HEK293 (cell line): ENCODE results near the gene ARL15.

Experiments
- CTCF ChIA-PET: fragments of 350-600 bp; formaldehyde crosslinking; extraction: SDS; loops from one replicate; lab custom pipeline; 2021; ENCODE audit warnings: antibody characterized with exemption; lab: Yijun Ruan, JAX
- POLR2A ChIA-PET: fragments of 300-600 bp; formaldehyde crosslinking; extraction: SDS; loops from one replicate; lab custom pipeline; 2020; ENCODE audit warnings: antibody characterized with exemption, inconsistent platforms; lab: Yijun Ruan, JAX
- H3K27ac ChIP-seq: fragments of 200-500 bp; sonication (Bioruptor generic); 2 replicates; pipeline ENCODE4 v1.5.1; 2014; ENCODE audit warnings: low read depth, low read length, control low read depth, inconsistent platforms; ENCODE audit errors: extremely low read depth
- H3K36me3 ChIP-seq, 2 experiments: fragments of 200-500 bp in 1 of 2; sonication (Bioruptor generic) in 1 of 2; 1 replicate in 1 of 2; 2 replicates in 1 of 2; pipeline ENCODE4 v1.5.1; 2014 to 2017; ENCODE audit warnings: inconsistent platforms in 2 of 2, low read length in 2 of 2; ENCODE audit not compliant: control insufficient read depth in 2 of 2, insufficient read depth in 1 of 2
- H3K4me1 ChIP-seq: fragments of 200-500 bp; sonication (Bioruptor generic); 2 replicates; pipeline ENCODE4 v1.5.1; 2014; ENCODE audit warnings: mild to moderate bottlenecking, low read length, inconsistent platforms; ENCODE audit not compliant: control insufficient read depth, insufficient read depth
- H3K4me3 ChIP-seq: 2 replicates; pipeline ENCODE4 v1.5.1; 2011; ENCODE audit warnings: low read depth, mild to moderate bottlenecking, control low read depth, low read length, moderate library complexity
- H3K9me3 ChIP-seq: fragments of 200-500 bp; sonication (Bioruptor generic); 2 replicates; pipeline ENCODE4 v1.5.1; 2014; ENCODE audit warnings: low read depth, low read length, inconsistent platforms; ENCODE audit not compliant: control insufficient read depth, insufficient read depth
- KLF9 ChIP-seq: fragments of 450-650 bp; formaldehyde crosslinking; IDR thresholded peaks from 2 replicates; pipeline ENCODE4 v1.5.1; 2016; ENCODE audit warnings: missing biosample characterization, missing genetic modification characterization, low read depth
- SALL2 ChIP-seq: fragments of 450-650 bp; formaldehyde crosslinking; IDR thresholded peaks from 2 replicates; pipeline ENCODE4 v1.5.0; 2017; ENCODE audit warnings: missing biosample characterization, mild to moderate bottlenecking, missing genetic modification characterization, borderline replicate concordance
- SCRT1 ChIP-seq: fragments of 450-650 bp; formaldehyde crosslinking; IDR thresholded peaks from 2 replicates; pipeline ENCODE4 v1.5.1; 2016; ENCODE audit warnings: missing biosample characterization, missing genetic modification characterization, borderline replicate concordance
- SETDB1 ChIP-seq: IDR thresholded peaks from one replicate; pipeline ENCODE4 v1.6.1; 2017; ENCODE audit warnings: mild to moderate bottlenecking, low read length, moderate library complexity, mixed read lengths; ENCODE audit not compliant: insufficient read length
- ZBTB48 ChIP-seq: fragments of 450-650 bp; formaldehyde crosslinking; IDR thresholded peaks from 2 replicates; pipeline ENCODE4 v1.5.1; 2016; ENCODE audit warnings: missing biosample characterization, missing genetic modification characterization
- ZFHX2 ChIP-seq: fragments of 450-650 bp; formaldehyde crosslinking; conservative IDR thresholded peaks from 2 replicates; pipeline ENCODE4 v1.5.1; 2016; ENCODE audit warnings: missing biosample characterization, missing genetic modification characterization
- ZFP3 ChIP-seq: fragments of 450-650 bp; formaldehyde crosslinking; IDR thresholded peaks from 2 replicates; pipeline ENCODE4 v1.5.1; 2016; ENCODE audit warnings: low read depth, missing biosample characterization, missing genetic modification characterization
- ZFP37 ChIP-seq: fragments of 450-650 bp; formaldehyde crosslinking; IDR thresholded peaks from 2 replicates; pipeline ENCODE4 v1.5.1; 2016; ENCODE audit warnings: missing biosample characterization, missing genetic modification characterization
- ZNF2 ChIP-seq: fragments of 450-650 bp; formaldehyde crosslinking; IDR thresholded peaks from 2 replicates; pipeline ENCODE4 v1.5.1; 2016; ENCODE audit warnings: missing biosample characterization, missing genetic modification characterization
- ZNF266 ChIP-seq: fragments of 450-650 bp; formaldehyde crosslinking; IDR thresholded peaks from 2 replicates; pipeline ENCODE4 v1.5.1; 2016; ENCODE audit warnings: missing biosample characterization, missing genetic modification characterization, low read depth
- ZNF354C ChIP-seq: fragments of 450-650 bp; formaldehyde crosslinking; IDR thresholded peaks from 2 replicates; pipeline ENCODE4 v1.5.1; 2016; ENCODE audit warnings: missing biosample characterization, missing genetic modification characterization, low read depth, borderline replicate concordance
- ZNF394 ChIP-seq: fragments of 450-650 bp; formaldehyde crosslinking; IDR thresholded peaks from 2 replicates; pipeline ENCODE4 v1.5.1; 2016; ENCODE audit warnings: missing biosample characterization, missing genetic modification characterization, mild to moderate bottlenecking, moderate library complexity, borderline replicate concordance
- ZNF416 ChIP-seq: fragments of 450-650 bp; formaldehyde crosslinking; IDR thresholded peaks from 2 replicates; pipeline ENCODE4 v1.5.1; 2016; ENCODE audit warnings: missing biosample characterization, missing genetic modification characterization
- ZNF514 ChIP-seq: fragments of 450-650 bp; formaldehyde crosslinking; IDR thresholded peaks from 2 replicates; pipeline ENCODE4 v1.5.1; 2016; ENCODE audit warnings: missing biosample characterization, missing genetic modification characterization
- ZNF785 ChIP-seq: fragments of 450-650 bp; formaldehyde crosslinking; IDR thresholded peaks from 2 replicates; pipeline ENCODE4 v1.5.1; 2016; ENCODE audit warnings: missing biosample characterization, missing genetic modification characterization
- TF ChIP-seq, protein P1 (sequence below): fragments of 450-650 bp; formaldehyde crosslinking; IDR thresholded peaks from 2 replicates; pipeline ENCODE4 v1.5.1; 2016; ENCODE audit warnings: missing biosample characterization, missing genetic modification characterization
- TF ChIP-seq, protein P2 (sequence below): fragments of 450-650 bp; formaldehyde crosslinking; optimal IDR thresholded peaks from 2 replicates; pipeline ENCODE3; 2016; ENCODE audit warnings: missing biosample characterization, mild to moderate bottlenecking, missing genetic modification characterization
- TF ChIP-seq, protein P3 (sequence below): fragments of 450-650 bp; IDR thresholded peaks from 2 replicates; pipeline ENCODE4 v1.5.1; 2018; ENCODE audit warnings: missing biosample characterization, missing genetic modification characterization
- TF ChIP-seq, protein P4 (sequence below): fragments of 450-650 bp; formaldehyde crosslinking; IDR thresholded peaks from 2 replicates; pipeline ENCODE4 v1.5.1; 2017; ENCODE audit warnings: missing biosample characterization, missing genetic modification characterization

The ARL15 gene

GRCh38 chr5:54001976-54002775 lies 308.2 kb downstream of the ARL15 start:
- TF ChIP-seq ZBTB48 (tag by site-specific recombination) = no peak
- TF ChIP-seq ZNF2 (tag by site-specific recombination) = no peak
- TF ChIP-seq ZNF394 (tag by site-specific recombination) = no peak
- TF ChIP-seq, protein P1, sequence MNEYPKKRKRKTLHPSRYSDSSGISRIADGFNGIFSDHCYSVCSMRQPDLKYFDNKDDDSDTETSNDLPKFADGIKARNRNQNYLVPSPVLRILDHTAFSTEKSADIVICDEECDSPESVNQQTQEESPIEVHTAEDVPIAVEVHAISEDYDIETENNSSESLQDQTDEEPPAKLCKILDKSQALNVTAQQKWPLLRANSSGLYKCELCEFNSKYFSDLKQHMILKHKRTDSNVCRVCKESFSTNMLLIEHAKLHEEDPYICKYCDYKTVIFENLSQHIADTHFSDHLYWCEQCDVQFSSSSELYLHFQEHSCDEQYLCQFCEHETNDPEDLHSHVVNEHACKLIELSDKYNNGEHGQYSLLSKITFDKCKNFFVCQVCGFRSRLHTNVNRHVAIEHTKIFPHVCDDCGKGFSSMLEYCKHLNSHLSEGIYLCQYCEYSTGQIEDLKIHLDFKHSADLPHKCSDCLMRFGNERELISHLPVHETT (tag by site-specific recombination) = no peak
- no peak for TF ChIP-seq SCRT1 (tag by site-specific recombination)
- CTCF ChIA-PET = no interaction called here
- Histone ChIP-seq H3K36me3 (no peaks in the 10 kb centered on the region; a peak in 1 of 3 replicates), H3K4me3 (no peak overlapping the region), H3K4me1 (no peaks in the 10 kb centered on the region), H3K9me3 (no peaks in the 10 kb centered on the region), H3K27ac (no peak overlapping the region)
- POLR2A ChIA-PET = no interaction called here

DNA sequence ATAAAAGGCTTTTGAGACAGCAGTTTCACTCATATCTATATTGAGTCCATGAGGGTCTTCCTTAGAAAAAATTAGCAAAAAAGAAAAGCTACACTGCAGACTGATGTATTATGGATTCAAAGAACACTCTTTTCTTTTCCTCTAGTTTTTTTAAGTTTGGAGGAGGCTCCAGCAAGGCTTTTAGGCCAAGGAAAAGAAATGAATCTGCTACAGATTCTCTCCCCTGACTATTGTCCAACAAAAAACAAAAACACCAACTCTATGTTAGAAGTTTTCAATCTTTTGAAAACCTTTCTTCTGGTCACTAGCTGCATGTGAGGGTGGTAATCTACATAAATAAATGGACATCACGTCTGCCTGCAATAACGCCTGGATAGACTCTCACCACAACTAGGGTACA lies 310.4 kb downstream of the ARL15 start:
- H3K36me3 ChIP-seq = no peaks in the 10 kb centered on the region; a peak in 1 of 3 replicates
- H3K4me3 ChIP-seq = no peak overlapping the region
- no peak for TF ChIP-seq ZNF354C
- TF ChIP-seq ZNF785 = no peak
- no peak for TF ChIP-seq KLF9 (tag by site-specific recombination)
- no peaks in the 10 kb centered on the region for H3K4me1 ChIP-seq
- no peak overlapping the region for H3K27ac ChIP-seq
- H3K9me3 ChIP-seq = no peaks in the 10 kb centered on the region
- ChIA-PET CTCF (no interaction called here), POLR2A (no interaction called here)

- no peak overlapping the region for H3K27ac ChIP-seq
- POLR2A ChIA-PET = no interaction called here
- H3K9me3 ChIP-seq = no peaks in the 10 kb centered on the region
- no peak for TF ChIP-seq SALL2 (tag by site-specific recombination)
- TF ChIP-seq, all 188 proteins: peak for 0
- Histone ChIP-seq H3K4me1 (no peaks in the 10 kb centered on the region), H3K4me3 (no peak overlapping the region), H3K36me3 (no peaks in the 10 kb centered on the region)
- CTCF ChIA-PET = interaction anchor here (0.5 to 0.7 kb wide), 3 partner anchors 10 to 601 kb away, joined by 3 read pairs; no protein-coding TSS in a partner anchor
Measured at GRCh38 chr5:53997736-53998627, 312.4 kb downstream of the ARL15 start.

- no peaks in the 10 kb centered on the region for H3K4me1 ChIP-seq
- CTCF ChIA-PET = interaction anchor here (1.1 to 1.2 kb wide), 2 partner anchors 8 to 12 kb away, joined by 3 to 5 read pairs; no protein-coding TSS in a partner anchor
- no peak overlapping the region for H3K27ac ChIP-seq
- POLR2A ChIA-PET = no interaction called here
- H3K36me3 ChIP-seq = no peaks in the 10 kb centered on the region
- no peak overlapping the region for H3K4me3 ChIP-seq
- H3K9me3 ChIP-seq = no peaks in the 10 kb centered on the region
- TF ChIP-seq ZFHX2 = no peak
- TF ChIP-seq, protein P2, sequence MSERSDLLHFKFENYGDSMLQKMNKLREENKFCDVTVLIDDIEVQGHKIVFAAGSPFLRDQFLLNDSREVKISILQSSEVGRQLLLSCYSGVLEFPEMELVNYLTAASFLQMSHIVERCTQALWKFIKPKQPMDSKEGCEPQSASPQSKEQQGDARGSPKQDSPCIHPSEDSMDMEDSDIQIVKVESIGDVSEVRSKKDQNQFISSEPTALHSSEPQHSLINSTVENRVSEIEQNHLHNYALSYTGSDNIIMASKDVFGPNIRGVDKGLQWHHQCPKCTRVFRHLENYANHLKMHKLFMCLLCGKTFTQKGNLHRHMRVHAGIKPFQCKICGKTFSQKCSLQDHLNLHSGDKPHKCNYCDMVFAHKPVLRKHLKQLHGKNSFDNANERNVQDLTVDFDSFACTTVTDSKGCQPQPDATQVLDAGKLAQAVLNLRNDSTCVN (tag by site-specific recombination) = no peak
- no peak for TF ChIP-seq ZNF266
- no peak for TF ChIP-seq SCRT1 (tag by site-specific recombination)
- TF ChIP-seq KLF9 (tag by site-specific recombination) = no peak
- no peak for TF ChIP-seq SETDB1
- no peak for TF ChIP-seq ZFP3
- TF ChIP-seq, protein P3, sequence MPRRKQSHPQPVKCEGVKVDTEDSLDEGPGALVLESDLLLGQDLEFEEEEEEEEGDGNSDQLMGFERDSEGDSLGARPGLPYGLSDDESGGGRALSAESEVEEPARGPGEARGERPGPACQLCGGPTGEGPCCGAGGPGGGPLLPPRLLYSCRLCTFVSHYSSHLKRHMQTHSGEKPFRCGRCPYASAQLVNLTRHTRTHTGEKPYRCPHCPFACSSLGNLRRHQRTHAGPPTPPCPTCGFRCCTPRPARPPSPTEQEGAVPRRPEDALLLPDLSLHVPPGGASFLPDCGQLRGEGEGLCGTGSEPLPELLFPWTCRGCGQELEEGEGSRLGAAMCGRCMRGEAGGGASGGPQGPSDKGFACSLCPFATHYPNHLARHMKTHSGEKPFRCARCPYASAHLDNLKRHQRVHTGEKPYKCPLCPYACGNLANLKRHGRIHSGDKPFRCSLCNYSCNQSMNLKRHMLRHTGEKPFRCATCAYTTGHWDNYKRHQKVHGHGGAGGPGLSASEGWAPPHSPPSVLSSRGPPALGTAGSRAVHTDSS (tag by site-specific recombination) = no peak
- TF ChIP-seq ZNF416 (tag by site-specific recombination) = no peak
- no peak for TF ChIP-seq ZNF514 (tag by site-specific recombination)
- TF ChIP-seq, protein P4, sequence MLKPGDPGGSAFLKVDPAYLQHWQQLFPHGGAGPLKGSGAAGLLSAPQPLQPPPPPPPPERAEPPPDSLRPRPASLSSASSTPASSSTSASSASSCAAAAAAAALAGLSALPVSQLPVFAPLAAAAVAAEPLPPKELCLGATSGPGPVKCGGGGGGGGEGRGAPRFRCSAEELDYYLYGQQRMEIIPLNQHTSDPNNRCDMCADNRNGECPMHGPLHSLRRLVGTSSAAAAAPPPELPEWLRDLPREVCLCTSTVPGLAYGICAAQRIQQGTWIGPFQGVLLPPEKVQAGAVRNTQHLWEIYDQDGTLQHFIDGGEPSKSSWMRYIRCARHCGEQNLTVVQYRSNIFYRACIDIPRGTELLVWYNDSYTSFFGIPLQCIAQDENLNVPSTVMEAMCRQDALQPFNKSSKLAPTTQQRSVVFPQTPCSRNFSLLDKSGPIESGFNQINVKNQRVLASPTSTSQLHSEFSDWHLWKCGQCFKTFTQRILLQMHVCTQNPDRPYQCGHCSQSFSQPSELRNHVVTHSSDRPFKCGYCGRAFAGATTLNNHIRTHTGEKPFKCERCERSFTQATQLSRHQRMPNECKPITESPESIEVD (tag by site-specific recombination) = no peak
- no peak for TF ChIP-seq ZFP37
Measured at GRCh38 chr5:53996008-53996407, 314.4 kb downstream of the ARL15 start.
